ENCODE results near the gene SFI1.

Gene SFI1

DNA sequence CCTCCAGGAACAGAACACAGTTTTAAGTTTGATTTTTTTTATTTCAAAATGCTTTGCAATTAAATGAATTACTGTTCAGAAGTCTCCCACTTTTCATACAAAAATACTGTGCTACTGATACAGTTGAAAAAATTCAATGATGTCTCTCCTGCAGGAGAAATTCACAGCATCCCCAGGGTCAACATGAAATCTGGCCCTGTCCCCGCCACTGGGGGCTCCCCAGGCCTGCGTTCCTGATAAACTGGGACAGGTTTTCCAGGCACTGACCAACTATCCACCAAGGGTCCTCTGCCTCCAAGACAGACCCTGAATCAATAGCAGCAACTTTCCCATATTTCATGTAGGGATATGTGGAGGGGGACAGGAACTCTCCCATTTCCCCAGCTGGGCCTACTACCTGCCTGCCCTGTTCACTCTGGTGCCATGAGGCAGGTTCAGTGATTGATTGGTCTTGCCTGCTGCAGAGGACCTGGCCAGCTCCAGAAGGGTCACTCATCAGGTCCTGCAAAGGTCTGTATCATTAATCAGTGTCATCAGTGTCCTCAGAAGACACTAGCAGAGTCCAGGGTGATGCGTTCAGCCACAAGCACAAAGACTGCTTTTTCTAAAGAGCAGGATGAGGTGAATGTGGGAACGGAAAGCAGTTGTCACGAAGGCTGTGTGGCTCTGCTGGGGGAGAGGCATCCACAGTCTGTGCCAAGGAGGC, 122.3 kb downstream of the SFI1 start:
- no peak for DNase-seq

DNA sequence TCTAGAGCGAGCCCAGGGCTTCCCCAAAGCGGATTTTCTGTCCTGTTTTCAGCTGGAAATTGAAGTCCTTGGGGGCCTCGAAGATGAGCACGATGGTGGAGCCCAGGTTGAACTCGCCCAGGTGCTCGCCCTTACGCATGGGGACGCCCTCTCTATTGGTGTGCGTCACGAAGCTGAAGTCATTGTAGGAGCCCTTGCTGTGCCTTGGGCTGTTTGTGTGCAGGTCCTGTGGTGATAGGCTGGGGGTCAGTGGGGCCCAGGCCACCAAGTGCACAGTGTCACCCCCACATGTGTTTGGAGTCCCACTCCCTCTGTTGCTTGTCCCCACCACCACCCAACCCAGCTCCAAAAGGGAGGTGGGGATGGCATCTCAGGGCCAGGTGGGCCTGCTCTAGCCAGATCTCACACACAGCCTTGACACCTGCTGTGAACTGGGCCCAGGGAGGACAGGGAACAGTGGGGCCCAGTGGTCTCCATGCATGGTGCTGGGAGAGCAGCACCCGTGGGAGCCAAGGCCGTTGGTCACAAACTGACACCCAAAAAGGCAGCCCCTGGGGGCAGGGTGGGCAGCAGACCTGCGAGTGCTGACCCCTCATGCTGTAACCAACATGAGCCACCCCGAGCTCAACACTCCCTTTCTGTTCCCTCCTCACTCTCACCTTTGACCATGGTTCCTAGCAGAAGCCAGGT, 123.4 kb downstream of the SFI1 start:
- no peak for DNase-seq

DNA sequence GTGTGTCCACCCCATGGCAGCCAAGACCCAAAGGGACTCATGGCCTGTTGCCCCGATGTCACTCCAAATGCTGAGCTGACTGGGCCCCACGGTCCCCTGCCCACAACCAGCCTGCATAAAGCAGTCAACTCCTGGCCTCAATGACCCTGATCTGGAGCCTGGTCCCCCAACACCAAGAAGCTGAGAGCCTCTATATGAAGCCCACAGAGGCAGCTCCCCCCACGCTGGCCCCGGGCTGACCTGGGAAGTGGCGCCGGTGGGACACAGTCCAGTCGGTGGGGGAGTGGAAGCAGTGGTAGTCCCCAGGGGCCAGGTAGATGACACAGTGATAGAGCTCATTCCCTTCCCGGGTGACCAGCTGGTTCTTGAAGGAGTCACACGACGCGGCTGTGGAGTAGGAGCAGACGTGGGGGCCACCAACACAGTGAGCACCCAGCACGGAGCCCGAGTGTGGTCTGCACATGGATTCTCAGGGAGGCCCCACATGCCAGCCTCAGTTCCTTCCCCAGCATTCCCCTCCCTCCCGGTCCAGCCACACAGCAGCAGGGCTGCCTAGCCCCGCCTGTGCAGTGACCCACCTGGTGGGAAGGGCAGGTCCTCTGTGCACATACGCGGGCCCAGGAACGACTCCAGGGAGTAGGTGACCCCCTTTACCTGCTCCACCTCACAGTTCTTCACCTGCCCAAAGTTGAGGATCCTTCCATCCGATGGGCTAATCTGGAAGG, 124.6 kb downstream of the SFI1 start:
- DNase-seq = no peak

DNA sequence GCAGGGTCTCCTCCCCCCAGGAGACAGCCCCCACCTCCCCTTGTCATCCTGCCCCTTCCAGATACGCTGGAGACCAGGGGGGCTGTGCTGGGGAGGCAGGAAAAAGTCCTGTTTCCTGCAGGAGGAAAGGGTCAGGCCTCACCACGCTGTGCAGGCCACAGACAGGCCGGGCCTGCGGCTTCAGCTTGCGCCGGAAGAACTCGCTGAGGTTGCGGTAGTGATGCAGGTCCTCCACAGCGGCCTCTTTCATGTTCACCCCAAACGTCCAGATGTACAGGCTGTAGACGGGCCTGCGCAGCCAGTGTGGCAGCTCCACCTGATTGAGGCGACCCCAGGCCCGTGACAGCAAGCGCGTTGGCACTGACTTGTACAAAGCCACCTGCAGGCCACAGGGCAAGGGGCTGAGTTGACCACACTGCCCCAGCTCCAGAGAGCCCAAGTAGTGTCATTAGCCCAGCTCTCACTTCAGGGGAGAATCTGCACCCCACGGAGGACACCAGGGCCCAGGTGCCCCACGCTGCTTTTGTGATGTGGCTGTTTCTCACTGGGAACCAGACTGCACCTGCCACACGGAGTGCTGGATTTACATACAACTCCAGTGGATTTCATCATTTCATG, 125.3 kb downstream of the SFI1 start:
- no peak for DNase-seq

DNA sequence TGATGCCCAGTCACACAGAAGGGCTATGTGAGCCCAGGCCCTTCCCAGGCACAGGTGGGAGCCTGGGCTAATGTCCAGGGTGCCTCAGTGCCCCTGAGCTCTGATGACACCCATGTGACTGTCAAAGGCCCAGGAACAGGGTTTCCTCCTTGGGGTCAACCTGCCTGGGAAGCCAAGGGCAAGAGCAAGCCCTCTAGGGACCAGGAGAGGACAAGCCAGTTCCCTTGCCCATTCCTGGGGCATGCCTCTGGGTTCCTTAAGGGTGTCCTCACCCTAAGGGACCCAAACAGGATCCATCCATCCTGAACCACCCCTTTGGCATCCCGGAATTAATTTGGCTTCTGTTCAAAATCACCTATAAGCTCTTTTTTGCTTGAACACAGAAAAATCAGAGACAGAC, 126.6 kb downstream of the SFI1 start:
- no peak for DNase-seq

DNA sequence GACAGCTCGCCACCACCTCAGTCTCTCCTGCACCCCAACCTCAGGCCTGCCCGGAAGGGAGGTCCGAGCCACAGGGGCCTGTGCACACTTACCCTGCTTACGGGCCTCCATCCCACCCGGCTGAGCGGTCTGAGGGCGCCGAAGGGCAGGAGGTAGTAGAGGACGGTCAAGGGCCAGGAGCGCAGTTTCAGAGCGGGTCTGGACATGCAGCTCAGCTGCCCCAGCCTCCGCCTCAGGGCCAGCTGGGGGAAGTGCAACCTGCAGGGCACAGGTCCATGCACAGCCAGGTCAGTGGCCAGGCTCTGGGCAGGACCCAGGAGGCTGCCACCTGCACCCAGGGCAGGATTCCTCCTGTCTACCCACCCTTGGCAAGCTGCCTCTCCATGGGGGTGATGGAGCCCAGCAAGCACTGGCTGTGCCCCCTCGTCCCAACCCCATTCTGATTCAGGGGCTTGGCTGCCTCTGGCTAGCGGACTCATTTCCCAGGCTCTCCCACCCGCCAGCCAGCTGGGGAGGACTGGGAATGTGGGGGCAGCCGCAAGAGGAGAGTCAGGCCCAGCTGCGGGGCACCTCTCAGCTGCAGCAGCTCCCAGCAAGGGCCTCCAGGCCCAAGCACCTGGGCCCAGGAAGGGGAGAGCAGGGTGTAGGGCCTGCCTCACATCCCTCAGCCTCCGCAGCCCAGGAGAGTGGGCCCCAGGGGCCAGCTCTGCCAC, 127.4 kb downstream of the SFI1 start:
- DNase-seq = no peak

DNA sequence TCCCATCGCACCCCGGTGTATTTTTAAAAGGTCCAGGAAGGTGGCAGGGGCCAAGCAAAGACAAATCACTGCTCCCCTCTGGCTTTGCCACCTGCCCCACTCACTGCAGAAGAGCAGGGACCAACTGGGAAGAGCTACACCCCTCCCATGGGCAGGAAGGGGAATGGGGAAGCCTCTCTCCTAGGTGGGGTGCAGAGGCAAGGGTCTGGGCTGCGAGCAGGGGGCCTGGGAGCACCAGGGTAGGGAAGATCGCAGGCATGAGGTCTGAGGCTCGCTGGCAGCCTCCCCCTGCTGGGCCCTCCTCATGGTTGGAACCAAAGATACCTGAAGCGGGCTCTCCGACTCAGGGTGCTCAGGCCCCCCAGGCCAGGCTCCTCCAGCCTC, 128.9 kb downstream of the SFI1 start:
- DNase-seq = no peak

DNA sequence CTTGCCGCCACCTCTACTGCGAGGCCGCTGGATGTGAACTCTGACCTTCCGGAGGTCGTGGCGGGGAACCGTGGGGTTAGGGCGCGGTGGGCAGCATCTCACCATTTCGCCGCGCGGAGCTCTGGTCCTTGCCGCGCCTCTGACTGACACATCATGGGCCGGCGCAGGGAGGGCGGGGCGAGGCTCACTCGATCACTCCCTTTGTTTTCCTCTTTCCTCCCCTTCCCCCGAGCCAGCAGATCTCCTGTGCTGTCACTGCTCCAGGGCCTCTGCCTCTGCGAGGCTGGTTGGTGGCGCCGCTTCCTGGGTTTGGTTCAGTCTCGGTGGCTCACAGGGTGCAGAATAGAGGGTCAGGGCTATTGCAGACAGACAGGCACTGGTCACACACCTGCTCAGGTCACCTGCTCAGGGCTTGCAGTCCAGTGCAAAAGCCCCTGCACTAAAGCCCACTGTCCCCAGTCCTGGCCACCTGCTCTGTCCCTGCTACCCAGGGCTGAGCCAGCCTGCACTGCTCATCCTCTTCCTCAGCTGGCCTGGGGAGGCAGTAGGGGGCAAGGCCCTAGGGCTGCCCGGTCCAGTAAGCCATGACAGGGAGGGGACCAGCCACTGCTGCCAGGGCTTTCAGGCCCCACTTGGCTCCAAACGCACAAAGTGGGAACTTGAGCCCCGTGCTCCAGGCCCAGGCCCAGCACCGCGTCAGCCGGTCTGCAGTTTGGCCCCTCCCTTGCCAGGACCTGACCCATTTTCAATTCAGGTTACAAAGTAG, 129.5 kb downstream of the SFI1 start:
- DNase-seq = no peak

DNA sequence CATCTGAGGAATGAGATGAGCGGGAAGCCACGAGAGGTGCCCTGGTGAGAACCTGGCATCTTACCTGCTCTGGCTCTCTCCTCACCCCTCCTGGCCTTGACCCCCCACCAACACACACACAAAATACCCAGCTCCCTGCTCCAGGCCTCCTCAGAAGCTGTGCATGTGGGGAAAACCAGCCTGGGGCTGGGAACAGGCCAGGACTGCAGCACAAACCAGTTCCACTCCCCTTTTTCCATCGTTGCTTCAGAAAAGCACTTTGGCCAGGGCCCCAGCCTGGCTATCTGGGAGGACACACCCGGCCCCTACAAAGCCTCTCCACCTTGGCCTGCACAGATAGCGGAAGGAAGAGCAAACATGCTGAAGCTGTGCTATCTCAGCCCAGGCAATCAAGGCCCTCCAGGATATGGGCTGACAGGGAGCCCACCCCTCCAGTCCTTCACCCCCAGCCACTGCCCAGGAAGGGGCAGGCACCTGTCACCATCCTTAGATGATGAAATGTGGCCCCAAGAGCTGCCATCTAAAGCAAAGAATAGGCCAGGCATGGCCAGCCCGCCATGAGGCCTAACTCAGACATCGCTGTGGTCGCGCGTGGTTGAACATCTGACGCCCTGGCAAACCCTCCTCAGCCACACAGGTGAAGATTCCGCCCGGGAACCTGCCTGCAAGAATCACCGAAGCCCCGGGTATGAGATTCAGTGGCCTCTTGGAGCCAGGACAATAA, 130.3 kb downstream of the SFI1 start:
- DNase-seq = no peak

DNA sequence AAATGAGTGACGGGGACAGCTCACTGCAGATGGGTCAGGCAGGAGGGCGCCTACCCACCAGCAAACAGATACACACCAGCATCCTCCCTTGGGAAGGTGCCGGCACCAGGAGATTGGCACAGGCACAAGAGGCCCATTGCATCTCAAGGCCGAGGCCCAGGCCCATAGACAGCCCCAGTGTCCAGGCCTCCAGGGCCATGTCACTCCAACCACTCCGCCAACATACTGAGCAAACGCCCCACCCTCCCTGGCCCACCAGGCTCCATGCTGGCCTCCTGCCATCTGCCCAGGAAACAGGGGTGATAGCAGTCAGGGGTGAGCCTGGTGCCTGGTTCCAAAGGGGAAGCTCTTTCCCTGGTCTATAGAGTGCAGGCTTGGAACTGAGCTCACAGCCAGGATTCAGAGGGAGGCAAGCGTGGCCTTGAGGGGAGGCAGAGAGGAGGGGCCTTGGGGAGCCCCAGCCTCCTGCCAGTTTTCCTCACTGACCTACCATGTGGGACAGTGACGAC, 130.9 kb downstream of the SFI1 start:
- DNase-seq = no peak

DNA sequence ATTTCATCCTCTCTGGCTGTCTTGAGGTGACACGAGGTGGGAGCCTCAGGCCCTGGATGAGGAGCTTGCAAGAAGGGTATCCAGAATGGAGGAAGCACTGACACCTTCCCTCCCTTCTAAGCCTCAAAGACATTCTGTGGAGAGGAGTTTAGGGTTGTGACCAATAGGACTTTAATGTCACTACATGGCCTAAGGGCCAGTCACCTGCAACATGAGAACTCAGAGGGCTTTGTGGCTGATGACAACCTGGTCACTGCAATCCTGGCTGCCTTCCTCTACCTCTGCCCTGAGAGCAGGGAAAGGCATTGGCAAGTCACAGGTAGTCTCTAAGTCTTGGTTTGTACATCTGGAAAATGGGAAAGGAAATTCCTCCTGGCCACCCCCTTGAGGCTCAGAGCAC, 132.0 kb downstream of the SFI1 start:
- DNase-seq = no peak

DNA sequence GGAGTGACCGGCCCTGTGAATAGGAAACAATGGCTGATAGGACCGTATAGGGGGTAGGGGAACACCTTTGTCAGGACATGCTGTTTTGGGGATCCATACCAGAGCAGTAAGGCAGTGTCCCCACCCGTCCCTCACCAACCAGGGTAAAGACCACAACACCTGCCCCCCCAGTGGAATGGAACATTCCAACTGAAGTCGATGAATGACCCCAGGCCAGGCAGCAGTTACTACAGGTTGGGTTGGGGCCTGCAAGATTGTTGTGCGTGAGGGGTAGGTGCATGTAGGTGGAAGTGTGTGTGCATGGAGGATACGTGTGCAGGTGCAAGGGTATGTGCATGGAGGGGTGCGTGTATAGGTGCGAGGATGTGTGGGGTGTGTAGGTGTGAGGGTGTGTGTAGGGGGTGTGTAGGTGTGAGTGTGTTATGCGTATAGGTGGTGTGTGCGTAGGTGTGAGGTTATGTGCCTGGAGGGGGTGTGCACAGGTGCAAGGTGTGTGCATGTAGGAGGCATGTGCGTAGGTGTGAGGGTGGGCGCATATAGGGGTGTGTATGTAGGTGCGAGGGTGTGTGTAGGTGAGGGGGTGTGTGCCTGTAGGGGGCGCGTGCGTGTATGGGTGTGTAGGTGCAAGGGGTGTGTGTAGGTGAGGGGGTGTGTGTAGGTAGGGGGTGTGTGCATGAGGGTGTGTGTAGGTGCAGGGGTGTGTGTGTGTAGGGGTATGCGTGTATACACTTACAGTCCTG, 132.8 kb downstream of the SFI1 start:
- DNase-seq = no peak

DNA sequence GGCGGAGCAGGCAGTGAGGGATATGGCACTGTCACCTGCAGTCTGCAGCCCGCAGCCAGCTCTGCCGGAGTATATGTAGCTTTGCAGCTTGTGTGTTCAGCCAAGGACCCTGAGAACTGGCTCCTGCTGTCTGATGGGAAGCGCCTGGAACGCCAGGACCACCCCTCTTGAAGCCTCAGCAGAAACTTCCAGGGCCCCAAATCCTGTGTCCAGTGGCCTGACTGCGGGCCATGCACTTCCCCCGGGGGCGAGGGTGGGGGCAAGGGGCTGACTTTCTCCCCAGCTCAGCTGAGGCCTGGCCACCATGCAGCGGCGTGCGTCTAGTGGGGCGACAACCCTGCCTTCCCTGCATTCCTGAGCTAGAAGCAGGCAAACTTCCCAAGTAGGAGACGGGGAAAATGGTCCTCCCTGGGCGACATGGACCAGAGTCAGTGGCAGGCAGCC, 133.4 kb downstream of the SFI1 start:
- DNase-seq = no peak

DNA sequence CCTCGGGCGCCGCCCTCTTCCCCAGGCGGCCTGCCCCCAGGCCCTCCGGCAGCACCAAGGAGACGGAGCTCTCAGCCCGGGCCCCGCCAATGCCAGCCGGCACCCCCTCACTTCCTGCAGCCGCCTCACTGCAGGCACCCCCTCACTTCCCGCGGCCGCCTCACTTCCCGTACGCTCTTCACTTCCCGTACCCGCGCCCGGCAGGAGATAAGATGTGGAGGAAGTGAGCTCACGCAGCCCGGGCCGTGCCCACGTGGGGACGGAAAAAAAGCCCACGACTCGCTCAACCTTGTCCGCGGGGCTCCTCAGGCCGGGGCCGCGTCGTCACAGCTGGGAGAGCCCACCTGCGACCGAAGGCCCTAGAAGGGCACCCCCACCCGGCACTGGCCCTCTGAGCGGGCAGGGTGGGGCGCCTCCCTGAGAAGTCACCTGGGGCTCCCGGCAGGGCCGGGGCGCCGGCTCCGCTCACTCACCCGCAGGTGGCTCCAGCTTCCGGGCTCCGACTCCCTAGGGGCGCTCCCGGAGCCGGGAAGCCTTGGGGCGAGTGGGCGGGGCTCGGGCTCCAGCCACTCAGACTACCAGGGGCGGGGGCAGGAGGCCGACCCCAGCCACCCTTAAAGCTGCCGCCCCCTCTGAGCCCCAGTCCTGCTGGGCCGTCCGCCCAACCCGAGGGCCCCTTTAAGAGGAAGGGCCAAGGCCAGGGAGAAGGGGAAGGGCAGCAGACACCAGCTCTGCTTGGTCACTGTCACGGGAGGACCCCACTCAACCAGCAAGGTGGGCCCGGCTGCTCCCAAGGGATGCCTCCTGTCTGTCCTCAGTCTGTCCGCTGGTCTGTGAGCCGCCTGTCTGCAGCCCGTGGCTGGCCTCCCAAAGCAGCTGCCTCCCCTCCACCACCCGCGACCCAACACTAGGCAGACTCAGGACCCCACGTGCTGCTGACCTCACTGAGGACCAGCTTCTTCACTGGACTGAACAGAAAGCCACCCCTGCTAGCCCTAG, 134.3 kb downstream of the SFI1 start:
- DNase-seq = peak; percentile 74

DNA sequence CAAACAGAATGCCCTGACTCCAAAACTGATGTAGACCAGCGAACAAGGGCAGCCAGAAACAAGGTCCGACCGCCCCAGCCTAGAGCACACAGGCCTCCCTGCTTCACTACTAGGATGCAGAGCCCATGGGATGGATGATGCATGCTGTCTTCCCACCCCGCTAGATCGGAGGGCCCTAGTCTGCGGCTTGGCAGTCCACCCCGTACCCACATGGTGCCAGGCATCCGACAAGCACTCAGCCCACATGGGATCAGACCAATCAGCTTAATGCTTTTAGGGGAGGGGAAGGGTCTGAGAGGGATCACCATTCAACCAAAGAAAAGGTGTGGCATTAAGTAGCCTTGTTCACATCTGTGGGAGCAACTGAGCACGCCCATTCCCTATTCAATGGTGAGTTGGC, 135.1 kb downstream of the SFI1 start:
- no peak for DNase-seq

DNA sequence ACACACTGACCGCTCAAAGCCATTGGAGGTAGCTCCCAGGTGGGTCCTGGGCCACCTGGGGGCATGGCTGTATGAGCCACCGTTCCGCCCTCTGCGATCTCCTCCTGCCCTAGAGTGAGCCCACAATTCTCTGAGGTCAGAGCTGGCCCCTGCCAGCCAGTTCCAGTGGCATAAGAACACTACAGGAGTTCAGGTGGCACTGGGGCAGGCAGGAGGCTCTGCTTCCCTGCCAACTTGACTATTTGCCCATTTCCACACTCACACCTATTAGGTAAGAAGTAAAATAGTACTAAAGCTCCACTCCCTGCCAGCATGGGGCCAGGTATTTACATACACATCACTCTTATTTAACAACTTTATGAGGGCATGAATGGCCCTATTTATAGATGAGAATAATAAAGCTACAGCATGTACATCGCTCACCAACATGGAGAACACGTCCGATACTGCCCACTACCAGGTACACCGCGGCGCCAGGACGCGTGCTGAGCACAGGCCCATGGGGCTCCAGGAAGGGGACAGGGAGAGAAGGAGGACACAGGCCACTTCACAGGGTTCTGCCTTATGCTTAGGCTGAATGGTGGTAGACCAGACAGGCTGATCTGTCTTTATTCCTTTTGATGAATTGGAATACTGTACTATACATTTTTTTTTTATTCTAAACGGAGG, 139.4 kb downstream of the SFI1 start:
- DNase-seq = no peak

DNA sequence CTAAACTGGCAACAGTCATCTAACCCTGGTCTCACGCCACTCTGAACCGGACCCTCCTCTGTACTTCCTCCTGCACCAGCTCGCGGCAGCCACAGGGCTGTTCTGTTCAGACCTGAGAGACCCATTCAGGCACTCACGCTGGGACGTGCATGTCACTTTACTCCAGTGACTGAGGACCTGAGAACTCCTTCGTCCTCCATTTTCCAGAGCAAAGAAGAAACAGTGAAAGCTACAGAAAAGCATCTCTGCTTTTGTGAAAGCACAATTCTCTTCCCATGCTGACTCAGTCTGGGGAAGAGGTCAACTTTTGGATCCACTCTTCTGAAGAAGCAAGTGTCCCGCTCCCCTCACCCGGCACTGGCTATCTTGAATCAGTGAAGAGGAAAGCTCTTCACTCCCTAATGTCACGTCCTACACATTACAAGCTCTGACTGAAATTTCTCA, 141.1 kb downstream of the SFI1 start:
- DNase-seq = peak; percentile 68

DNA sequence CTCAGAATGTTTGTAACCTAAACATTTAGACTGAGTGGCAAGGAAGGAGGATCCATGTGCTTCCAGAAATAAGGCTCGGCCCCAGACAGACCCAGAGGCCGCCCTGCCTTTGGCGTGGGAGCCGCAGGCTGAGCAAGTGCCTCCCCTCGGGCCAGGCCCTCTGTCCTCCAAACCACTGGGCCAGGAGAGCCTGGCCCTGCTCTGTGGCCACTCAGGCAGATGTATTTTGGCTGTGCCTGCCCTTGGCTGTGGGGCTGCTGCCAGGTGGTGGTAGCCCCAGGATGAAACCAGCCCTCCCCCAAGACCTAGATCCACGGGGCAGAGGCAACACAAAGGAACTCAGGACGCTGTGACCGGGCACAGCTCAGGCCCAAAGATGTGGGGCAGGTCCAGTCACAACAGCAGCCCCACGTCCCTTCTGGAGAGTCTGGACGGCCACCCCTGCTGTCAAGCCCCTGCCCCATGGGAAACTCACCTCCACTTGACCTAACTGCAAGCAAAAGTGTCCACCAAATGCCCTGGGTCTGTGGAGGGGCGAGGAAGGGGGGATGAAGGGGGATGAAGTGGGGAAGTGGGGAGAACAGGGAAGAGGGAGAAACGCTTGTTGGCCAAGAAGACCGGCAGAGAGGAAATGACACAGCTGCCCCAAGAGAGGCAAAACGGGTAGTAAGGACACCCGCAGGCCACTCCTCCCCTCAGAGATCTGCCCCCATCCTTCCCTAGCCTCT, 141.7 kb downstream of the SFI1 start:
- DNase-seq = peak; percentile 83

Data from GDM1 (cell line).